Neural progenitor cell (in vitro differentiated cells): ENCODE data around the gene CFAP92. TPM values are rescaled to one million over a fixed set of nuclear protein-coding genes. Genes with fewer than 3 reads are reported as not detected.

Experiments used
- DNase-seq: peaks from one replicate; pipeline ENCODE4 v3.0.0-alpha.2; 2016; ENCODE audit warnings: low spot score
- H2AFZ ChIP-seq: fragments of 200-600 bp; sonication (generic); replicated peaks from 2 replicates; pipeline ENCODE4 v1.6.1; 2016; ENCODE audit warnings: antibody characterized with exemption
- H3F3A ChIP-seq: fragments of 200-600 bp; sonication (generic); 2 replicates; pipeline ENCODE4 v1.6.1; 2016; ENCODE audit warnings: antibody characterized with exemption, low read depth
- H3K27ac ChIP-seq: fragments of 200-600 bp; sonication (generic); 2 replicates; pipeline ENCODE4 v1.5.1; 2016; ENCODE audit warnings: mild to moderate bottlenecking
- H3K27me3 ChIP-seq: fragments of 200-600 bp; sonication (generic); 2 replicates; pipeline ENCODE4 v1.6.1; 2016; ENCODE audit warnings: mild to moderate bottlenecking, moderate library complexity
- H3K36me3 ChIP-seq: fragments of 200-600 bp; sonication (generic); 2 replicates; pipeline ENCODE4 v1.5.1; 2016
- H3K4me1 ChIP-seq: fragments of 200-600 bp; sonication (generic); 2 replicates; pipeline ENCODE4 v1.6.1; 2016; ENCODE audit warnings: mixed run types
- H3K4me2 ChIP-seq: fragments of 200-600 bp; sonication (generic); 2 replicates; pipeline ENCODE4 v1.6.1; 2016
- H3K4me3 ChIP-seq: fragments of 200-600 bp; sonication (generic); 2 replicates; pipeline ENCODE4 v1.5.1; 2016
- H3K79me2 ChIP-seq: fragments of 200-600 bp; sonication (generic); 2 replicates; pipeline ENCODE4 v1.6.1; 2016; ENCODE audit warnings: low read depth
- H3K9ac ChIP-seq: fragments of 200-600 bp; sonication (generic); 2 replicates; pipeline ENCODE4 v1.6.1; 2016
- H3K9me3 ChIP-seq: fragments of 200-600 bp; sonication (generic); 2 replicates; pipeline ENCODE4 v1.5.1; 2016; ENCODE audit warnings: low read depth
- H4K20me1 ChIP-seq: fragments of 200-600 bp; sonication (generic); 2 replicates; pipeline ENCODE4 v1.6.1; 2016; ENCODE audit warnings: low read depth
- H3K27ac Mint-ChIP-seq: 3 replicates; pipeline ENCODE4 v1.8.0; 2021; ENCODE audit warnings: mixed read lengths
- H3K27me3 Mint-ChIP-seq: 2 replicates; pipeline ENCODE4 v1.8.0; 2022; ENCODE audit warnings: low read depth, mild to moderate bottlenecking, inconsistent platforms, moderate library complexity, mixed read lengths; ENCODE audit not compliant: insufficient read depth
- H3K36me3 Mint-ChIP-seq: 3 replicates; pipeline ENCODE4 v1.8.0; 2021; ENCODE audit warnings: mixed read lengths
- H3K4me1 Mint-ChIP-seq: 3 replicates; pipeline ENCODE4 v1.8.0; 2021; ENCODE audit warnings: mixed read lengths
- H3K4me3 Mint-ChIP-seq: 3 replicates; pipeline ENCODE4 v1.8.0; 2021; ENCODE audit warnings: mild to moderate bottlenecking, moderate library complexity, mixed read lengths
- H3K9me3 Mint-ChIP-seq: 3 replicates; pipeline ENCODE4 v1.8.0; 2020; ENCODE audit warnings: mixed read lengths
- EZH2 ChIP-seq: fragments of 200-600 bp; sonication (generic); IDR thresholded peaks from 2 replicates; pipeline ENCODE4 v1.6.1; 2017; ENCODE audit warnings: antibody characterized with exemption, mild to moderate bottlenecking, moderate library complexity
- EZH2phosphoT487 ChIP-seq: fragments of 200-600 bp; sonication (generic); IDR thresholded peaks from 2 replicates; pipeline ENCODE4 v1.6.1; 2017; ENCODE audit warnings: antibody characterized with exemption
- total RNA-seq: library from RNA; depleted of rRNA; stranded (reverse); fragments of >200 nt; gene quantifications from 2 replicates; pipeline ENCODE4 v1.2.3, GENCODE V29; 2015; ENCODE audit warnings: low replicate concordance
- TF ChIP-seq, protein P1 (sequence below): fragments of 200-600 bp; sonication (generic); IDR thresholded peaks from 2 replicates; pipeline ENCODE4 v1.5.1; 2017; ENCODE audit warnings: antibody characterized with exemption, mild to moderate bottlenecking

The CFAP92 gene
- total RNA-seq, 1 donor from 2014 or later, result 5.5 TPM

DNA sequence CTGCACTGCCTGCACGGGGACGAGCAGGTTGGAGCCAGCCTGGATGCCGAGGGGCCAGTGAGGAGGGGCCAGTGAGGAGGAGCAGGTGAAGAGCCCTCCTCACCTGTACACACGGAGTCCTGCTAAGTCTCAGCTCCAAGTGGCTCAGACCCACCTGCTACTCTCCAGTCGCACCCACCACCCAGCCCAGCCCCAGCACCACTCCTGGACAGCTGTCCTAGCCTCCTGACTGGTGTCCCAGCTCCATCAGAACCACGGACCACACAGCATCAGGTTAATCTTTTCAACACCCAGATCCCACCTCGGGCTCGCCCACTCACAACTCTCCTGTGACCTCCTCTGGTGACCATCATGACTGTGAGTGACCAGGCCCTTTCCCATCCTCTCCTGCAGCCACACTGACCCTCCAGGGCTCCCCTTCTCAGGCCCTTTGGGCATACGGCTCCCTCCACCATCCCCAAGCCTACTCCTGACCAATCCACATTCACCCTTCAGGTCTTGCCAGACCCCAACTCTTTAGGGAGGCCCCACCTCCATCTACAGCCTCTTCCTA is 21.0 kb upstream of the CFAP92 start:
- Histone ChIP-seq H3F3A (peaks cover 7% of the 10 kb centered on the region), H3K4me1 (peaks cover 22% of the 10 kb centered on the region), H3K9me3 (no peaks in the 10 kb centered on the region), H3K79me2 (no peaks in the 10 kb centered on the region), H3K36me3 (no peaks in the 10 kb centered on the region), H3K9ac (no peak overlapping the region), H2AFZ (no peak overlapping the region), H3K27me3 (no peaks in the 10 kb centered on the region), H3K27ac (no peak overlapping the region), H4K20me1 (no peaks in the 10 kb centered on the region), H3K4me2 (no peak overlapping the region), H3K4me3 (no peak overlapping the region)
- H3K27ac Mint-ChIP-seq, result peak overlapping the region; percentile 97
- no peak overlapping the region for H3K4me3 Mint-ChIP-seq
- no peak for DNase-seq
- peaks cover 45% of the 10 kb centered on the region for H3K4me1 Mint-ChIP-seq
- TF ChIP-seq, protein P1, sequence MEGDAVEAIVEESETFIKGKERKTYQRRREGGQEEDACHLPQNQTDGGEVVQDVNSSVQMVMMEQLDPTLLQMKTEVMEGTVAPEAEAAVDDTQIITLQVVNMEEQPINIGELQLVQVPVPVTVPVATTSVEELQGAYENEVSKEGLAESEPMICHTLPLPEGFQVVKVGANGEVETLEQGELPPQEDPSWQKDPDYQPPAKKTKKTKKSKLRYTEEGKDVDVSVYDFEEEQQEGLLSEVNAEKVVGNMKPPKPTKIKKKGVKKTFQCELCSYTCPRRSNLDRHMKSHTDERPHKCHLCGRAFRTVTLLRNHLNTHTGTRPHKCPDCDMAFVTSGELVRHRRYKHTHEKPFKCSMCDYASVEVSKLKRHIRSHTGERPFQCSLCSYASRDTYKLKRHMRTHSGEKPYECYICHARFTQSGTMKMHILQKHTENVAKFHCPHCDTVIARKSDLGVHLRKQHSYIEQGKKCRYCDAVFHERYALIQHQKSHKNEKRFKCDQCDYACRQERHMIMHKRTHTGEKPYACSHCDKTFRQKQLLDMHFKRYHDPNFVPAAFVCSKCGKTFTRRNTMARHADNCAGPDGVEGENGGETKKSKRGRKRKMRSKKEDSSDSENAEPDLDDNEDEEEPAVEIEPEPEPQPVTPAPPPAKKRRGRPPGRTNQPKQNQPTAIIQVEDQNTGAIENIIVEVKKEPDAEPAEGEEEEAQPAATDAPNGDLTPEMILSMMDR, result no peak
- TF ChIP-seq EZH2 (no peak), EZH2phosphoT487 (no peak)
- H3K36me3 Mint-ChIP-seq, result peaks cover 35% of the 10 kb centered on the region
- H3K27me3 Mint-ChIP-seq, result peaks cover 4% of the 10 kb centered on the region
- H3K9me3 Mint-ChIP-seq, result no peaks in the 10 kb centered on the region

DNA sequence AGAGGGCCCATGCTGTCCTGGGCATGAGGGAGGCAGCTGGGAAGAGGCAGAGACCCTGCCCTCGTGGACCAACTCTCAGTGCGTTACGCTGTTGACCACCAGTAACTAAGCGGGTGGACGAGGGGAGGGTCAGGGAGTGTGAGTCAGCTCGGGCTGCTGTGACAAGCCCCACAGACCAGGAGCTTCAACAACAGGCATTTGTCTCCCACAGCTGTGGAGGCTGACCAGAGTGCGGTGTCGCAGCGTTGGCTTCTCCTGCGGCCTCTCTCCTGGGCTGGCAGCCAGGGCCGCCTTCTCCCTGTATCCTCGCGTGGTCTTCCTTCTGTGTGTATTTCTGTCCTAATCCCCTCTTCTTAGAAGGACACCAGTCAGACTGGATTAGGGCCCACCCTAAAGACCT is 20.3 kb upstream of the CFAP92 start:
- Histone ChIP-seq H3K4me3 (no peak overlapping the region), H3K4me1 (peaks cover 22% of the 10 kb centered on the region), H3K4me2 (no peak overlapping the region), H3K27ac (no peak overlapping the region), H4K20me1 (no peaks in the 10 kb centered on the region), H3K79me2 (no peaks in the 10 kb centered on the region), H3K9me3 (no peaks in the 10 kb centered on the region), H2AFZ (no peak overlapping the region), H3K9ac (no peak overlapping the region), H3K36me3 (no peaks in the 10 kb centered on the region), H3K27me3 (no peaks in the 10 kb centered on the region), H3F3A (peaks cover 7% of the 10 kb centered on the region)
- Mint-ChIP-seq H3K4me3 (no peak overlapping the region), H3K36me3 (peaks cover 38% of the 10 kb centered on the region), H3K4me1 (peaks cover 51% of the 10 kb centered on the region), H3K27ac (no peak overlapping the region), H3K27me3 (peaks cover 4% of the 10 kb centered on the region), H3K9me3 (no peaks in the 10 kb centered on the region)
- TF ChIP-seq EZH2 (no peak), EZH2phosphoT487 (no peak)
- TF ChIP-seq, protein P1, result no peak
- no peak for DNase-seq

DNA sequence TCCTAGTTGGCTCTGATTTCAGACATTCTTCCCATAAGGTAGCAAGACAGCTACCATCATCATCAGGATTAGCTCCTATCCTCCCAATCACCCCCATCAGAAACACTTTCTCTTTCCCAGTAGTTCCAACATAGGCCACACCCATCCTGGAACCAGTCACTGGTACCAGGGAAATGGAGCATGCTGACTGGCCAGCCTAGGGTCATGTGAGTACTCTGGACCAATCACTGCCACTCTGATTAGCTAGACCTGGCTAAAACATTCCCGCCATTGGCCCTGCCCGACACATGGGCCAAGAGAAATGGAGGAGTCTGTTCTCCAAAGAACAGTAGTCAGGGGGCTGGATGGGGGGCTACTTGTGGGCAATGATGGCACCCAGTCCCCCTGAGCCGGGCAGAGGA is 19.6 kb upstream of the CFAP92 start:
- Histone ChIP-seq H3K9me3 (no peaks in the 10 kb centered on the region), H3K4me3 (no peak overlapping the region), H3K36me3 (no peaks in the 10 kb centered on the region), H3F3A (peaks cover 7% of the 10 kb centered on the region), H3K4me1 (peaks cover 22% of the 10 kb centered on the region), H3K79me2 (no peaks in the 10 kb centered on the region), H3K9ac (no peak overlapping the region), H2AFZ (no peak overlapping the region), H3K4me2 (no peak overlapping the region), H3K27ac (no peak overlapping the region), H3K27me3 (no peaks in the 10 kb centered on the region), H4K20me1 (no peaks in the 10 kb centered on the region)
- no peaks in the 10 kb centered on the region for H3K9me3 Mint-ChIP-seq
- H3K4me1 Mint-ChIP-seq, result peaks cover 47% of the 10 kb centered on the region
- DNase-seq, result no peak
- TF ChIP-seq EZH2, result no peak
- peaks cover 38% of the 10 kb centered on the region for H3K36me3 Mint-ChIP-seq
- no peak overlapping the region for H3K4me3 Mint-ChIP-seq
- peaks cover 4% of the 10 kb centered on the region for H3K27me3 Mint-ChIP-seq
- no peak overlapping the region for H3K27ac Mint-ChIP-seq

DNA sequence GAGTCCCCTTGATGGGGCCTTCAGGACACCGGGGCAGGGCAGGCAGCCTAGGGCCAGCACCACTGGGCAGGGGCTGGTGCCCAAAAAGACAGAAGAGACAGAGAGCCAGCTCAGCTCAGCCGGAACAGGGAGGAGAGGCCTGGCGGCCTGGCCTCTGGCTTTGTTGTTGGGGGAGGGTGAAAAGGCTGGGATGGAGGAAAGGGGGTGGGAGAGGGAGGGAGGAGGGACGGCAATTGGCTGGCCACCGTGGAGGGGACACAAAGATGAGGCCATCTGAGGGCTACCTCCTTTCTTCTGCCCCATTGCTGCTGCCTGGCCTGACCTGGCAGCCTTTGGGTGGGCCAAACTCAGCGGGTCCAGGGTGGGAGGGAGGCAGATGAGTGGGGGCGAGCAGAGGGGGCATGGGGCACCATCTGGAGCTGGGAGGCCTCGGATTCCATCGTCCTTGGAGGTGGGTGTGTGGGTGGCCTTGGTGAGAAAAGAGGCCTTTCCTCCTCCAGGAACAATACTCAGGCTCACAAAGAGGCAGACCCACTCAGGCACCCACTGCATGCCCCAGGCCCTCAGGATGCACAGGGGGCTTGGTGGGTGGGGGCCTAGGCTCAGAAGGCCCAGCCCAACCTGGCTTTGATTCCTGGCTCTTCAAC is 16.6 kb upstream of the CFAP92 start:
- peak; percentile 62 for DNase-seq
- Histone ChIP-seq H3K4me2 (peak overlapping the region; percentile 21), H3K79me2 (no peaks in the 10 kb centered on the region), H3K9me3 (no peaks in the 10 kb centered on the region), H3K36me3 (no peaks in the 10 kb centered on the region), H3K4me3 (no peak overlapping the region), H3K27me3 (peaks cover 31% of the 10 kb centered on the region), H3F3A (no peaks in the 10 kb centered on the region), H2AFZ (no peak overlapping the region), H3K4me1 (peaks cover 10% of the 10 kb centered on the region), H3K27ac (no peak overlapping the region), H4K20me1 (no peaks in the 10 kb centered on the region), H3K9ac (no peak overlapping the region)
- no peak for TF ChIP-seq EZH2
- TF ChIP-seq, protein P1, result no peak
- TF ChIP-seq EZH2phosphoT487, result no peak
- no peaks in the 10 kb centered on the region for H3K9me3 Mint-ChIP-seq
- peaks cover 6% of the 10 kb centered on the region for H3K27me3 Mint-ChIP-seq
- H3K4me1 Mint-ChIP-seq, result peaks cover 32% of the 10 kb centered on the region
- H3K27ac Mint-ChIP-seq, result peak overlapping the region; percentile 69
- H3K4me3 Mint-ChIP-seq, result peak overlapping the region; percentile 21
- H3K36me3 Mint-ChIP-seq, result peaks cover 51% of the 10 kb centered on the region
